OCI-LY7 (cell line): ENCODE data around the gene OSBPL1A.

ENCODE experiments used
- EZH2phosphoT487 ChIP-seq: fragments of 200-600 bp; sonication (generic); IDR thresholded peaks from 2 replicates; pipeline ENCODE4 v1.6.1; 2018; ENCODE audit warnings: low read depth, borderline replicate concordance, mild to moderate bottlenecking, mixed run types, antibody characterized with exemption, low read length, moderate library complexity, mixed read lengths
- TF ChIP-seq, protein P1 (sequence below): fragments of 200-600 bp; sonication (generic); conservative IDR thresholded peaks from 2 replicates; pipeline ENCODE4 v1.5.1; 2014; ENCODE audit warnings: mild to moderate bottlenecking, antibody characterized with exemption, low read length, moderate library complexity, mixed read lengths

DNA sequence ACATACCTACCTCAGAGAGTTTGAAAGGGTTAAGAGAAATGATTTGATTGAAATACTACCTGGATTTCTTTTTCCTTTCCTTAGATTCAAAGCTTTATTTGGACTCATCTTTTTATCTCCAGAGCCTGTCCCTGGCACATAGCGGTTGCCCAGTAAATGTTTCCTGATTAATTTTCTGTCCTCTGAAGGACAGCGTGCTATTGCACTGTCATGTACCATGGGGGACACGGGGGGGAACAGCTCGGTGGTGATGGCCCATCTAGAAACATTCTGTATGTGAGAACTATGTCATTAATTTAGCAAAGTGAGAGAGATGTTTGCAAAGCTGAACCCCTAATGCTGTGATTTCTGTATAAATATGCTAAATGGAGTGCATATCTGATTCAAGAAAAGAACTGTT, 285.2 kb downstream of the OSBPL1A start:
- TF ChIP-seq, protein P1, sequence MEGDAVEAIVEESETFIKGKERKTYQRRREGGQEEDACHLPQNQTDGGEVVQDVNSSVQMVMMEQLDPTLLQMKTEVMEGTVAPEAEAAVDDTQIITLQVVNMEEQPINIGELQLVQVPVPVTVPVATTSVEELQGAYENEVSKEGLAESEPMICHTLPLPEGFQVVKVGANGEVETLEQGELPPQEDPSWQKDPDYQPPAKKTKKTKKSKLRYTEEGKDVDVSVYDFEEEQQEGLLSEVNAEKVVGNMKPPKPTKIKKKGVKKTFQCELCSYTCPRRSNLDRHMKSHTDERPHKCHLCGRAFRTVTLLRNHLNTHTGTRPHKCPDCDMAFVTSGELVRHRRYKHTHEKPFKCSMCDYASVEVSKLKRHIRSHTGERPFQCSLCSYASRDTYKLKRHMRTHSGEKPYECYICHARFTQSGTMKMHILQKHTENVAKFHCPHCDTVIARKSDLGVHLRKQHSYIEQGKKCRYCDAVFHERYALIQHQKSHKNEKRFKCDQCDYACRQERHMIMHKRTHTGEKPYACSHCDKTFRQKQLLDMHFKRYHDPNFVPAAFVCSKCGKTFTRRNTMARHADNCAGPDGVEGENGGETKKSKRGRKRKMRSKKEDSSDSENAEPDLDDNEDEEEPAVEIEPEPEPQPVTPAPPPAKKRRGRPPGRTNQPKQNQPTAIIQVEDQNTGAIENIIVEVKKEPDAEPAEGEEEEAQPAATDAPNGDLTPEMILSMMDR = no peak
- no peak for TF ChIP-seq EZH2phosphoT487
